ENCODE measurements around the gene TOP1. TPM values are rescaled to one million over a fixed set of nuclear protein-coding genes. Genes with fewer than 3 reads are reported as not detected.

Gene TOP1
- total and polyA plus RNA-seq, 2 of the 4 experiments (the other 2 are of a cell fraction), result 14.0 to 21.5 TPM

GRCh38 chr20:41123631-41124030 is 95.0 kb downstream of the TOP1 start:
- CTCF ChIA-PET, result no interaction called here
- no peak overlapping the region for H3K23ac ChIP-seq (ENCODE audit: low read depth, low read length)
- H3K14ac ChIP-seq (replicated peaks; ENCODE audit: low read depth, low read length), result no peak overlapping the region
- H3K4me2 ChIP-seq (ENCODE audit: low read depth, low read length), result no peak overlapping the region
- whole genome bisulfite sequencing, 2 experiments (ENCODE audit: extremely low coverage in 2 of 2, insufficient read length in 1 of 2), result no CpG with 5 or more reads among the region's 6 CpGs
- H4K8ac ChIP-seq (ENCODE audit: low read depth in 2 of 2, low read length in 2 of 2), result no peak overlapping the region
- H3K27me3 ChIP-seq (ENCODE audit: control insufficient read depth, insufficient read depth, low read length), result no peaks in the 10 kb centered on the region
- in situ Hi-C loops (cut with MboI; ENCODE audit: low sequenced_read_pairs) (no loop called here), intact Hi-C loops (cut with micrococcal nuclease) (no loop called here), dilution Hi-C loops (cut with HindIII; ENCODE audit: low sequenced_read_pairs, unreplicated experiment) (no loop called here)
- no peak overlapping the region for H3K4me3 ChIP-seq (ENCODE audit: insufficient read depth, low read depth, low read length)
- peaks cover 0 to 21% of the 10 kb centered on the region in 2 experiments; a peak in 2 of 4 replicates for H3K79me1 ChIP-seq (ENCODE audit: low read depth in 1 of 2, low read length in 2 of 2)
- H2BK20ac ChIP-seq (ENCODE audit: low read depth, low read length), result no peak overlapping the region
- DNase-seq (no peak), ATAC-seq (ENCODE audit: low read depth) (no peak)
- no peak overlapping the region for H2BK15ac ChIP-seq (ENCODE audit: low read depth, low read length)
- no peak overlapping the region for H4K91ac ChIP-seq (ENCODE audit: insufficient read depth, low read depth, low read length)
- no peak overlapping the region for H3K9ac ChIP-seq (ENCODE audit: low read depth, low read length)
- H4K5ac ChIP-seq (ENCODE audit: low read depth, low read length), result no peak overlapping the region
- BruUV-seq (replicated peaks), result no TSS peak
- no peak overlapping the region for H2AFZ ChIP-seq (replicated peaks; ENCODE audit: low read length, poor library complexity)
- no peak overlapping the region for H3K4ac ChIP-seq (ENCODE audit: low read depth, low read length)
- no peak overlapping the region for H2AK5ac ChIP-seq (ENCODE audit: low read depth, low read length)
- H2BK120ac ChIP-seq (ENCODE audit: low read depth, low read length), result no peak overlapping the region
- POLR2A ChIA-PET (ENCODE audit: unreplicated experiment), result no interaction called here
- H3K4me1 ChIP-seq (ENCODE audit: control insufficient read depth, insufficient read depth, low read length), result no peaks in the 10 kb centered on the region
- TF ChIP-seq RAD21 (IDR thresholded peaks at IDR 0.05; ENCODE audit: low read length), result no peak
- TF ChIP-seq CTCF (conservative IDR thresholded peaks at IDR 0.05; ENCODE audit: low read depth, low read length), result no peak
- TF ChIP-seq RFX5 (IDR thresholded peaks at IDR 0.05; ENCODE audit: low read depth, low read length), result no peak
- no peak for TF ChIP-seq CEBPB (IDR thresholded peaks at IDR 0.05; ENCODE audit: low read depth, low read length)
- no peak for TF ChIP-seq FOS (IDR thresholded peaks at IDR 0.05; ENCODE audit: low read depth, low read length)
- no peak for TF ChIP-seq NFE2L2 (IDR thresholded peaks at IDR 0.05; ENCODE audit: low read depth, low read length)
- no peak for TF ChIP-seq MAZ (IDR thresholded peaks at IDR 0.05; ENCODE audit: borderline replicate concordance, low read depth, low read length)
- TF ChIP-seq MXI1 (IDR thresholded peaks at IDR 0.05; ENCODE audit: borderline replicate concordance, low read depth, low read length), result no peak
- no peak for TF ChIP-seq SMC3 (IDR thresholded peaks at IDR 0.05; ENCODE audit: low read depth, low read length)
- TF ChIP-seq ELK1 (IDR thresholded peaks at IDR 0.05; ENCODE audit: borderline replicate concordance, low read depth, low read length), result no peak
- TF ChIP-seq MAFK (IDR thresholded peaks at IDR 0.05; ENCODE audit: low read depth, low read length), result no peak
- no peak for TF ChIP-seq USF2 (IDR thresholded peaks at IDR 0.05; ENCODE audit: low read depth, low read length)
- no peak for TF ChIP-seq CHD1 (IDR thresholded peaks at IDR 0.05; ENCODE audit: low read depth, low read length)
- no peak for TF ChIP-seq BHLHE40 (IDR thresholded peaks at IDR 0.05; ENCODE audit: low read depth, low read length)
- TF ChIP-seq RCOR1 (IDR thresholded peaks at IDR 0.05; ENCODE audit: insufficient replicate concordance, low read length), result no peak
- TF ChIP-seq POLR2A (IDR thresholded peaks at IDR 0.05; ENCODE audit: low read depth, low read length), result no peak
- peaks cover 62% of the 10 kb centered on the region for H3K36me3 ChIP-seq (ENCODE audit: control insufficient read depth, insufficient read depth, low read length)
- H2BK5ac ChIP-seq (ENCODE audit: low read depth, low read length, poor library complexity, severe bottlenecking), result no peak overlapping the region
- H4K20me1 ChIP-seq (ENCODE audit: insufficient read depth, low read length), result no peaks in the 10 kb centered on the region; the same call in 1 of the 2 replicates
- H2AK9ac ChIP-seq (replicated peaks; ENCODE audit: low read depth, low read length, poor library complexity), result no peak overlapping the region
- H3K27ac ChIP-seq (ENCODE audit: insufficient read depth, low read length), result no peak overlapping the region
- H3K9me3 ChIP-seq (ENCODE audit: control insufficient read depth, insufficient read depth, low read length), result no peaks in the 10 kb centered on the region
- H3K56ac ChIP-seq (ENCODE audit: extremely low read depth, insufficient read depth, low read length), result no peak overlapping the region
- peaks cover 7% of the 10 kb centered on the region; the same call in 1 of the 2 replicates for H3K9me1 ChIP-seq (ENCODE audit: insufficient read depth, low read length)
- H3K18ac ChIP-seq (ENCODE audit: low read depth, low read length), result no peak overlapping the region
